Putamen (tissue), 1 donor: ENCODE data around the gene UCP2.

Experiments used
- DNase-seq: peaks from one replicate; pipeline ENCODE4 v3.0.0-alpha.2; 2016; ENCODE audit warnings: low spot score

UCP2 gene

DNA sequence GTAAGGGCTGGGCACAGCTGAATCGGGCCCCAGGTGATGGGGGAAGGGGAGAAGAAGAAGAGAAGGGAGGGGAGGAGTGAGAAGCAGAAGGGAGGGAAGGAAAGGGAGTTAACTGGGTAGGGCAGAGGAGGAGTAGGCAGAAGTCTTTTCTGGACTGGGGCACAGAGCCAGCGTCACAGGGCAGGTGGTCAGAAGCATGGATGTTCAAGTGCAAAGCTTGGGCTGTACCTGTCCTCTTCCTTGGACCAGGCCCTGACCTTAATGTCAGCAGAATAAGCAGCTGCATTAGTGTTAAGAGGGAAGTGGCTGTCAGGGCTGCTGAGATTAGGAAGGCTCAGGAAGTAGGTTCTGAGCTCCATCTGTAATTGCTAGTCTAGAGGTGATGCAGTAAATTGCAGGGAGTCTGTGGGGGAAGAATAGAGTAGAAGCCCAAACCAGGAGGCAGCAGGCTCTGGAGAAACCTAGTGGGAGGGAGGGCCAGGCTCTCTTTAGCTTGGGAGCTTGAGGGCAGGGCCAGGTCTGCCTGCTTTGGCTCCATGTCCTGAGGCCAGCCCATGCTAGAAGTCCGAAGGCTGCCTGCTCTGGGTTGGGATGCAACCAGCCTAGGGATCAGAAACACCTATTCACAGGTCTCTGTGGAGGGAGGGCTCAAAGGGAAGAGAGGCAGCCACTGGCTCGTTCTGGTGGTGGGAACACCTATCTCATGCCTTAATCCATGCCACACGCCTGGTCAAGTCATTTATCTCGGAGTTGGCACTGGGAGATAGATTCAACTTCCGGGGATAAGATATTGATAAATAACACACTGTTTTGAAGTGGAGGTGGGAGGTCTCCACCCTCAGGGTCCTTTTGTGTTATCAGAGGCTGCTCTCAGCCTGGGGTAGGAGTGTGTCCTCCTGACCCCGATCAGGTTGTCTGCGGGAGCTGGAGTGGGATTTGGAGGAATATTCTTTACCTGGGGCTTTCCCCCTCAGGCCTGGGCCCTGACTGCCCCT is 28.0 kb upstream of the UCP2 start:
- DNase-seq = no peak

DNA sequence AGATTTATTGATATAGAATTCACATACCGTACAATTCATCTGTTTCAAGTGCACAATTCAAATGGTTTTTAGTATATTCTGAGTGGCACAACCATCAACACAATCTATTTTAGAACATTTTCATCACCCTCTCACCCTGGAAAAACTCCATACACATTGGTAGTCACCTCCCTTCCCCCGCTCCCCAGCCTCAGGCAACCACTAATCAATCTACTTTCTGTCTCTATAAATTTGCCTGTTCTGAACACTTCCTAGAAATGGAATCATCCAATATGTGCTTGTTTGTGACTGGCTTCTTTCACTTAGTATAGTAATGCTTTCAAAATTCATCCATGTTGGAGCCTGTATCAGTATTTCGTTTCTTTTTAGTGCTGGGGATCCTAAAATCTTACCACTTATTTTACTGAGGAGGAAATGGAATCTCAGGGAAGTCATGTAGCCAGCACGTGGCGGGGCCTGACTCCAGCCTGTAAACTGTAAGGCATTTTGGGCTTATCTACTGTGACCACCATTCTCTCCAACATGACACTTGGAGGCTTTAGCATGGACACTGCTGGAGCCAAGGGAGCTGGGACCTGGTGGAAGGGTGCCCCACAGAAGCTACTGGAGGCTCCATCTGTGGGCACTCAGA is 27.1 kb upstream of the UCP2 start:
- DNase-seq = no peak

DNA sequence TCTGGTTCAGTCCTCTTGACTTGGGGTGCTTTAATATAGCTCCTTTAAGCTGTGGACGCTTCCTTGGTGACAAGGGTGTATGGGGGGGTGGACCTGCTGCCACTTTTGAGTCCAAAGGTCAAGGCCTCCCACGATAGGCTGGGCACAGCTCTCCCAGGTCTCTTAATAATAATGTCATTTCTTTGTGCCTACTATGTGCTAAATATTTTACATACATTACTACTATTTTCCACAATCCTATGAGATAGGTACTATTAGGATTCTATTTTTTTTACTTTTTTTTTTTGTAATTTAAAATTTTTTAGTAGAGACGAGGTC is 26.5 kb upstream of the UCP2 start:
- no peak for DNase-seq

- DNase-seq = no peak
Observed at GRCh38 chr11:74008373-74009229, 26.0 kb upstream of the UCP2 start, which contains the start of gene UCP3. Gene UCP3, minus strand, starts transcription at chr11:74009085. Its CDS starts 2,043 bp downstream, at chr11:74007042.

DNA sequence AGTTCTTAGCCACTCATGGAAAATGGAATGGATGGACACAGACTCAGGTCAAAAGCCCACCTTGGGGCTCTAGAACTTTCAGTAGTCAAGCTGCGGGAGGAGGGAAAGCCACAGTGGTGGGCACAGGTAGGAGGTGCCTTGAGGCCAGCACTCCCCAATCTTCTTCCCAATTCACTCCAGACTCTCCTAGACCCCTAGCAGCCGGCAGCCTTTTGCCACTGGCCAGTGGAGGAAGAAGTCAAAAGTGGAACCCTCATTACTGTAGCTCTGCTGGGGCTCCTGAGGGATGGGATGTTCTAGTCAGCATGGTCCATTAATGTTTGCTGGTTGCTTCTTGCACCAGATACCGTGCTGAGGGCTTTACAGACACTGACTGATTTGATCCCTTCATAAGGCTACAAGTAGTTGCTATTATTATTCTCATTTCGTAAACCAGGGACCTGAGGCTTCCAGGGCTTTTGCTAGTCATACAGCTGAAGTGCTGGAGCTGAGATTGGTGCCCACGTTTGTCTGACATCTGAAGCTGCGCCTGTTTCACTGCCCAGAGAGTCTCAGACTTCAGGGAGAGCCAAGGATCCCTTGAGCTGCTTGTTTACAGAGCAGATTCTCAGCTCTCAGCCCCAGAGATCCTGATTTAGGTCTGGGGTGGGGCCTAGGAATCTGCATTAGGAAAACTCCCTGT is 25.2 kb upstream of the UCP2 start:
- DNase-seq = no peak

DNA sequence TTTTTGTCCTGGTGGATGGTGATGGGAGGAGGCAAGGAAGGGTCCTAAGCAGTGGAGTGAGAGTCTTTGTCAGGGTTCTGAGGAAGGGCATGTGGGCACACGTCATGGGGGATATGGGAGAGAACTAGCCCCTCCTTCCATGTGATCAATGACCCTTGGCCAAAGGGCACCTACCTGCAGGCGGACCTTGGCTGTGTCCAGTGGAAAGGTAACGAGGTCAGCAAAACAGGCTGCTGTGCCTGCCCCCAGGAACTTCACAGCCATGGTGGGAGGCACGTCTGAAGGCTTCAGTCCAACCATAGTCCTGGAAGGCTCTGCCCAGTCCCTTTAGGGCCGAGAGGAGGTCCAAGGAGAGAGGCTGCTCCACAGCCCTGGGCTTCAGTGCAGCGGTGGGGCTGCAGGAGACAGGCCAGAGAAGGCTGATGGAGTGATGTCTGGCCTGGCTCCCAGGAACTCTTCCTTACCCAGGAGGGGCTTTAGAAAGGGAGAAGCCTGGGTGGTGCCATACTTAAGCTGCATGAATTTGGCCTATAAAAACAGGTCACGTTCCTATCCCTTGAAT is 24.2 kb upstream of the UCP2 start:
- no peak for DNase-seq

GRCh38 chr11:74005721-74006517 is 23.3 kb upstream of the UCP2 start:
- DNase-seq = no peak

DNA sequence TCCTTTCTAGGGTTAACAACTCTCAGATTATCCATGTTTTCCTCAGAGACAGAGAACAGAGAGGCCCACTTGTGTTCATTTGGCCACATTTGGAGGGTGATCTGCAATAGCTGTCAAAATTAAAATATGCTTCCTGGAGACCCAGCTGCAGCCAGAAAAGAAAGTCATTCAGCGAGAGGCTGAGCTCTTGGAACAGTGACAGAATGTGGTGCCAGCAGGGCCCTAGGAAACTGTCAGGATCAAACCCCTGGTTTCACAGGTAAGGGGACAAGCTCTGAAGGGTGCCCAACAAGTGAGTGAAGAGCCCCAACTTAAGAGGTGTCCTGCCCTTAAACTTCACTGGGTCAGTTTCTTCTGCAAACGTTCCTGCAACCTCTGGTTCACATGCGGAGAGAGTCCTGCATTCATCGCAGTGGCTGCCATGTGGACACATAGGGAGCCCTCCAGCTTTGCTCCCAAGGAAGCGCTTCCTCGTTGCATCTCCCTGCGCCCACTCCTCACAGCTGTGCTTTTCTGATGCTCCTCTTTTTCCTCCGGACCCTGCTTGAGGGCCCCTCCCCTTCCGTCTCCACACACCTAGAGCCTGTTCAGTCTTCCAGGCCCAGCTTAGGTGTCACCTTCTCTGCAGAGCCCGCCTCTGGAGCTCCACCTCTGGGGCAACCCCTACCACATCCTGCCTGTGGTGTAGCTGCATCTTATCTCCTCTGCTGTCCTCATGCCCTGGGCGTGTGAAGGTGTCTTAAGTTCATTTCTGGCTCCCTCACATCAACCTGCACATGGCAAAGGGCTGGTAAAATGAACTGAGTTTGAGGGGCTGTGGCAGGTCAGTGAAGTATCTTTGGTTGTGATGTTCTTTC is 22.3 kb upstream of the UCP2 start:
- no peak for DNase-seq

DNA sequence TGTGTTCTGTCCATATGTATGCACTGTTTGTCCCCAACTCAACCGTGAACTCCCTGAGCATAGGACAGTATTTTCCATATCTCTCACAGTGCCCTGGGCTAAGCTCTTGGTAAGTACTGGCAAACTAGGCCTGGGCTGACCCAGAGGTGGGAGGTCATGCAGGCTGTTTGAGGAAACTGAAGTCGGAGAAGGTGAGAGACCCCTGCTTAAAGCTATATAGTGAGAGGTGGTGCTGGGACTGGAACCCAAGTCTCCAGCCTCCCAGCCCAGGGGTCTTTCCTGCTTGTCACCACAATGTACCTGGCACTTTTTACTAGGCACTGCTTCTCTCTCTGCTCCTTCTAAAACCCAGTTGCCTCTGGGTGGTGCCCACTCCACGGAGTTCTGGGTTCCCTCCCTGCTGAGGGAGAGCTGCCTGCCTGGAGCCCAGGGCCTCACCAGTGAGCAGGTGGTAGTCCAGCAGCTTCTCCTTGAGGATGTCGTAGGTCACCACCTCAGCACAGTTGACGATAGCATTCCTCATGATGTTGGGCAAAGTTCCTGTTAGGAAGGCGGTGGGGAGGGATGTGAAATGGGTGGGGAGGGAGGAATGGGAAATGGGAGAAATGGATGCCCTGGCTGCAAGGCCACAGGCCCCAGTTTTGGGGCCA is 21.5 kb upstream of the UCP2 start:
- no peak for DNase-seq

- no peak for DNase-seq
Observed at GRCh38 chr11:74002832-74003231, 20.2 kb upstream of the UCP2 start.

DNA sequence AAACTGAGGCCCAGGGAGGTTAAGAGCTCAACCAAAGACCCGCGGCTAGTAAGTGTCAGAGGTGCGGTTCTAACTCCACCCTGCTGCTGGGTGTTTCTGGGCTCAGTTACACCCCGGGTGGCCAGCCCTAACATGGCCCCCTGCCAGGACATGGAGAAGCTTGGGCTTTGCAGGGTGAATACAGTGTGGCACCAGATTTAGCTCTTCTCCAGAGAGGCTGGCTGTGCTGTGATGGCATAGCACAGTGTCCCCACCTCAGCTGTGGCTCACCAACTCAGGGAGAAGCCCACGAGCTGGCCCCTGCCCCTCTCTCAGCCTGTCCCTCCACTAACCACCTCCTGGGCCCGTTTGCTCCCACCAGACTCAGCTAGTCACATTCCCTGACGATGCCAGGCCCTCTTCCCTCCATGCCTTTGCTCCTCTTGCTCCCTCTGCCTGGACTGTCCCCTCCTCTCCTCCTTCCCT is 19.2 kb upstream of the UCP2 start:
- DNase-seq = no peak

- DNase-seq = no peak
Observed at GRCh38 chr11:74000307-74001133, 17.9 kb upstream of the UCP2 start.

GRCh38 chr11:73999581-74000306 is 17.1 kb upstream of the UCP2 start:
- DNase-seq = peak; percentile 77

GRCh38 chr11:73998846-73999575 is 16.4 kb upstream of the UCP2 start:
- no peak for DNase-seq

GRCh38 chr11:73997120-73997770 is 14.6 kb upstream of the UCP2 start:
- no peak for DNase-seq

- no peak for DNase-seq
Observed at GRCh38 chr11:73996161-73996747, 13.6 kb upstream of the UCP2 start.
